NOMO-1 treated with DMSO at 0.1 percent for 48 hours (cell line): ENCODE measurements around the gene B4GALT7.
"Not testable (repeated sequence)": the region's sequence is repeated elsewhere in the genome, so short reads cannot be mapped to it uniquely, and the experiment has no call there.

Experiments used
- DNase-seq: peaks from one replicate; lab custom pipeline; 2025; ENCODE audit not compliant: unreplicated experiment; lab: John Stamatoyannopoulos, UW

The B4GALT7 gene, protein sequence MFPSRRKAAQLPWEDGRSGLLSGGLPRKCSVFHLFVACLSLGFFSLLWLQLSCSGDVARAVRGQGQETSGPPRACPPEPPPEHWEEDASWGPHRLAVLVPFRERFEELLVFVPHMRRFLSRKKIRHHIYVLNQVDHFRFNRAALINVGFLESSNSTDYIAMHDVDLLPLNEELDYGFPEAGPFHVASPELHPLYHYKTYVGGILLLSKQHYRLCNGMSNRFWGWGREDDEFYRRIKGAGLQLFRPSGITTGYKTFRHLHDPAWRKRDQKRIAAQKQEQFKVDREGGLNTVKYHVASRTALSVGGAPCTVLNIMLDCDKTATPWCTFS

DNA sequence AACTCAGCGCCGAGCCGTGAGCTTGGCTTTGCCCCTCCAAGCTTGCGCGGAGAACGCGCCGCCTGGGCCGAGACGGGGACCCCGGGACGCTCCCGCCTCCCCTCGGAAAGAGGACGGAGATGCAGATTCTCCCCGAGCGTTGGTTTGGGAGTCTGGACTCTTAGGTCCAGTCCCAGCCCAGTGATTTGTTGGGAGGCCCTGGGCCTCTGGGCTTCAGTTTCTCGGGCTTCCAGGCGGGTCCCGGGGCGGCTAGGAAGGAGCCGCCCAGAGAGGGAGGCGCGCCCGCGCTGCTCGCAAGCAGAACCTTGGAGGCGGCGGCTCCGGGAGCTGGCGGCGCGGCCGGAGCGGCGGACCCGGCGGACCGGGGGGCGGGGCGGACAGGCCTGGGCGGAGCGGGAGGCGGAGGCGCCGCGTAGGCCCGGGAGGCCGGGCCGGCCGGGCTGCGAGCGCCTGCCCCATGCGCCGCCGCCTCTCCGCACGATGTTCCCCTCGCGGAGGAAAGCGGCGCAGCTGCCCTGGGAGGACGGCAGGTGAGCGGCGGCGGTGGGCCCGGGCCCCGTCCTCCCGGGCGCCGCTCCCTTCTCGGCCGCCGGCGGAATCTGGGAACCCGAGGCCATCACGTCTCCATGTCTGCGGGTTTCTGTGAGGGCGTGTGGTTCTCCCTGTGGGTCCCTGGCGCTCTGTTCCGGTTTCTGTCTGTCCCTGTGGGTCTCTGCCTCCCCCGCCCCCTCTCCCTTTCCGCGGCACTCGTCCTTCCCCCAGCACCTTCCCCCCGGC, at the start of gene B4GALT7:
B4GALT7 (plus strand) TSS at position 402 of the 777 bp plus-strand sequence; CDS start at position 481, 79 bp downstream.
- peak; percentile 76 for DNase-seq

DNA sequence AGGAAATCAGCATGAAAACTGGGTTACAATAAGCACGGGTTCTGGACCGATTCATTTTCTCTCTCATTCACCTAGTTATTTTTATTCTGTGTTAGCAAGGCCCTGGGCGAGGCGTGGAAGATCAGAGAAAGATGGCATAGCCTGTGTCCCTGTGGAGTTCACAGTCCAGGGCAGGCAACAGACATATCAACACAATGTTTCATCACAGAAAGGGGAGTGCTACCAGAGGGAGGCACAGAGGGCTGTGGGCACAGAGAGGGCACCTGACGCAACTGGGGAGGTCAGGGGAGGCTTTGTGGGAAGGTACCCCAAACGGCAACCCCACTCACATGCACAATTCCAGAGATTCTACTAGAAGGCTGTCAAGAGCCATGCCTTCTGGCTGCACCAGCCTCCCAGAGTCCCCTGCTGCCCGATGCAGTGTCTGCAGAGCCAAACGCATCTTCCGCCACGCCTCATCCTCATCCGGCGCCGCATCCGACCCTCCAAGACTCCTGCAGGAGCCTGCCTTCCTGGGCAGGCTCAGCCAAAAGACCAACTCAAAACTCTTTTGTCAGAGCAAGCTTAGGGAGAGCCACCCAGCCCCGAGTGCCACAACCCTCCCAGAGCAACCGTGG, 47.0 kb upstream of the B4GALT7 start:
- no peak for DNase-seq

DNA sequence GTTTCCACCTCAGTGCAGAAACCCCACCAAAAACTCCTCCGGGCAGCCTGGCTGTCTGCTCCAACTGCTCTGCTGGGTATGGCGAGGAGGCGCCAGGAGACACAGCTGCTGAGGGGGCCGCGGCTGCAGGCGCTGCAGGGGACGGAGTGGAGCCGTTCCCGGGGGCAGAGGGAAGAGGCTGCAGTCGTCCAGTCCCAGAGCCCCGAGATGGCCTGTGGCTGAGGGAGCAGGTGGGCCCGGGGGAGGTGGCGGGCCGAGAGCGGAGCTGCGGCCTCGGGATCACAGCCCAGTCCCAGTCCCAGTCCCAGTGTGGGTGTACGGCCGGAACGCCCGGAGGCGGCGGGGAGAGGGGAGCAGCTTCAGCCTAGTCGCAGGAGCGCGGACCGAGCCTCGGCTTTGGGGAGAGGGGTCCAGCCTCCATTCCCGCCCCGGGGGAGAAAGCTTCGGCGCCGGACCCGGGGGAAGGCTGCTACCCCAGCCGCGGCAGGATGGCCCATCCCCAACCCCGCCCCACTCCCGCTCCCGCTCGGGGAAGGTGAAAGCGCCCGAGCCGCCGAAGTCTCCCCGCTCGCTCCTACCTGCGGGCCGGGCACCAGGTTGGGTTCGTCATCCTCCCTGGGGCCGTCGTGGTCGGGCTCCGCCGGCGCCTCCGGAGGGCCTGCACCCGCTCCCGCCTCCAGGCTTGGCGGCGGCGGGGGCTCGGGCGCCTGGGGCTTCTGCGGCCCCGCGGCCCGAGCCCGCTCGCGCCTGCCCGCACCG, 46.1 kb upstream of the B4GALT7 start:
- no peak for DNase-seq

DNA sequence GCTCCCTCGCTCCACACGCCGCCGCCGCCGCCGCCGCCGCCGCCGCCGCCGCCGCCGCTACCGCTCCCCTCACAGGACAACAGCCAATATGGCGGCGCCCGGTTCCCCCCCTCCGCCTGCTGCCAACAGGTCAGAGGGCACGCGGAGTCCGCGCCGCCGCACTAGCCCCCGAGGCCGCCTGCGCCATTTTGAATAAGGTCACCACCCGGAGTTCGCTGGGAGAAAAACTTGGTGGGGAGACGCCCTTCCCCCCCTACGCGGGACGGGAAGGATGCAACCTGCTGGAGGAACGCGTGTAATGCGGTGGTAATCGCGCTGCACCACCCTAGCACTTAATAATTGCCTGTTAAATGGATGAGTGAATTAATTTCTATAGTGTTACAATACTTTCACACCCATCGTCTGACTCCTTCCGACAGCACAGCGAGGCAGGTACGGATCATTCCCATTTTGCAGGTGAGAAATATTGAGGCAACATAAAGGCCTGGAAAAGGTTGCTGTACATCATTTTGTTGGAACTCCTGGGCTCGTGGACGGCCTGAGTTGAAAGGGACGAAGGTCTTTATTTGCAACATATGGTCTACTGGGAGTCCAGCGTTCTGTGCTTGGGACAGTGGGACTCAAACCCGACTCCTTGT, 45.3 kb upstream of the B4GALT7 start, which contains the start of gene FAM193B:
FAM193B (minus strand) TSS at position 90 of the 638 bp plus-strand sequence. CDS start 105 bp downstream, outside the sequence.
- peak; percentile 90 for DNase-seq

DNA sequence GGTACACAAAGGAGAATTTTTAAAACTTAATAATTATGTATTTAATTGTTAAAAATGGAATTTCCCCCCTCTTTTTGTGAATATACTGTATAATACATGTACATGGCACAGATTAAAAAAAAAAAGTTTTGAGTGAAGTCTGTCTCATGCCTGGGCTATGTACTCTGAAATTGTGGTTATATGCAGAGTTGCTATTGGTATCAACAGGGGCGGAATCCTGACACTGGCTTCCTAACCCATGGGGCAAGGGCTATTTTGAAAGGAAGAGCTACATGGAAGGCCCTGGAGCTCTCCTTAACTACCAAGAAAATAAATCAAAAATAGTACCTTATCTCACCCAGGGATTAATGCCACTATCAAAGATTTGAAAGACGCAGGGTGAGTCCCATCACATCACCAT, 44.7 kb upstream of the B4GALT7 start:
- no peak for DNase-seq

DNA sequence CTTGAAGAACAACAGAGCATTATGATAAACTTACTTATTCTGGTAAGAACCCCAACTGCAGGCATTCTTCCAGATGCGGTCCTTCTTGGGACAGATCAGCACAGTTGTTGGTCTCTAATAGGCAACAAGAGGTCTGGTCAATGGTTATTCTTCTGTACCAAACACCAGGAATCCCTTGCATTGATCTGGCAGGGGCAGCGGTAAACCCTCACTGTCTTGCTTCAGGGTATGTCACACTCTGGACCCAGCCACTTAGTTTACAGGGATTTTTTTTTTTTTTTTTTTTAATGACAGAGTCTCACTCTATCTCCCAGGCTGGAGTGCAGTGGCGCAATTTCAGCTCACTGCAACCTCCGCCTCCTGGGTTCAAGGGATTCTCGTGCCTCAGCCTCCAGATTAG, 44.3 kb upstream of the B4GALT7 start:
- DNase-seq: no peak

DNA sequence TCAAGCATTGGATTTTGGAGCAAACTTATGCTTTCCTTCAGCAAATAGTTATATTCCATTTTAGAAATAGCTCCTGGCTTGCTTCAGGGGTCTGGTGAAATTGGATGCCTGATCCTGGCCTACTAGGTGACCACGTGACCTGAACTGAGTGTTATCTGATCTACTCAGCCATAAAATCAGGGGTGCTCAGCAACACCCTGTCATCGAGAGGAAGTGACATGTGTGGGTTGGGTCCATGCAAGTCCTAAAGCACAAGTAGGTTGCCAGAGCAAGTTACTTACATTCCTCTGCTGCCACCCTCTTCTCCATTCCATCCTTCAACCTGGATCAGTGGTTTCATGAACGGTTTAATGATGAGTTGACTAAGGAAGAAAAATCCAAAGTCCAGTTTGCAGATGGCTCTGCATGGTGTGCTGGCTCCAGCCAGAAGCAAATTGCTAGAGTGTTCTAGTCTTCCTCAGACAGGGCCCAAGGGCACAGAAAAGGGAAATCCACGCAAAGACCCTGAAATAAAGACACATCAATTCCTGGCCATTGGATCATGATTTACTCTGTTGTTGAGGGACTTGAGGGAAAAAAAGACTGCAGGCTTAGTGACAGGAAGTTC, 42.8 kb upstream of the B4GALT7 start:
- DNase-seq: no peak

DNA sequence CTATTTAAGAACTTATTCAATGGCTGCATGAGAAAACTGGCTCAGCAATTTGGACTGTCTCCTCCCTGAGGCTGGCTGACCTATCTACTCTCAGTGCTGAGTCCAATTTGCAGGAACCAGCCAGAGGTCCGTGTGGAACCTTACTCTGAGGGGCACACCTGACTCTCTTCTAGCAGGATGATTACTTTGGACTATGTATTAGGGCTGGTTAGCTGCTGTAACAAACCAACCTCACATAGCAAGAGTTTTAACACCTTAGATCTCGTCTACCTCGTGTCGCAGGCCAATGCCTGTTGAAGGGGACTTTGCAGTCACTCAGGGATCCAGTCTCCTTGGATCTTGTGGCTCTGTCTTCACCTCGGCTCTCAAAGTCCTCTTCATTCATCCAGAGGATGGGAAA, 42.1 kb upstream of the B4GALT7 start:
- DNase-seq: no peak

DNA sequence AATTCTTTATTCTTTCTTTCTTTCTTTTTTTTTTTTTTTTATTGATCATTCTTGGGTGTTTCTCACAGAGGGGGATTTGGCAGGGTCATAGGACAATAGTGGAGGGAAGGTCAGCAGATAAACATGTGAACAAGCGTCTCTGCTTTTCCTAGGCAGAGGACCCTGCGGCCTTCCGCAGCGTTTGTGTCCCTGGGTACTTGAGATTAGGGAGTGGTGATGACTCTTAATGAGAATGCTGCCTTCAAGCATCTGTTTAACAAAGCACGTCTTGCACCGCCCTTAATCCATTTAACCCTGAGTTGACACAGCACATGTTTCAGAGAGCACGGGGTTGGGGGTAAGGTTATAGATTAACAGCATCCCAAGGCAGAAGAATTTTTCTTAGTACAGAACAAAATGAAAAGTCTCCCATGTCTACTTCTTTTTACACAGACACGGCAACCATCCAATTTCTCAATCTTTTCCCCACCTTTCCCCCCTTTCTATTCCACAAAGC, 40.4 kb upstream of the B4GALT7 start:
- DNase-seq: not testable (repeated sequence)

DNA sequence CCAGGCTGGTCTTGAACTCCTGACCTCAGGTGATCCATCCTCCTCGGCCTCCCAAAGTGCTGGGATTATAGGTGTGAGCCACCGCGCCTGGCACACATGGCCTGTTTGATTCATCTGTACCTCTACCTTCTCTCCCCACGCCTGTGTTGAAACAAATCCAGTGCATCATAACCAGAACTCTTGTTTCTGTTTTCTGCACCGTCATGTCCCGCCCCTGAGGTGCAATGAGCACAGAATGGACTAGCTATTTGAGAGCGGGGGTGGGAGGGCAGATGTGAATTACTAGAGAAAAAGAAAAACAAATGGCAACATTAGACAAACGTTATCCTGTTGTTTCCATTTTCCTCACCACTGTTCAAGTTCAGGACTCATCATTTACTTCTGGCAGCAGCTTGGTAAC, 34.9 kb upstream of the B4GALT7 start:
- no peak for DNase-seq

DNA sequence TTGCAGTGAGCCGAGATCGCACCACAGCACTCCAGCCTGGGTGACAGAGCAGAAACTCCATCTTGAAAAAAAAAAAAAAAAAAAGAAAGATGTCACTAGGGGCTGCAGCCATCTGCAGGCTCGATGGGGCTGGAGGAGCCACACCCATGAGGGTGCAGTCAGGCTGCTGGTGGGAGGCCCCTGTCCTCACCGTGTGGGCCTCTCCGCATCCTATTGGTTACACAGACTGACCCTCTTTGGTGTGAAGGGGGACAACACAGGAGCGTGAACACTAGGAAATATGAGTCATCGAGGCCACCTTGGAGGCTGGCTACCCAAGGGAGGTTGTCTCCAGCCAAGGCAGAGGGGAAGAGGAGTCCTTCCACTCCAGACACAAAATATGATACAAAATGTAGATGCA, 31.6 kb upstream of the B4GALT7 start:
- DNase-seq: no peak

DNA sequence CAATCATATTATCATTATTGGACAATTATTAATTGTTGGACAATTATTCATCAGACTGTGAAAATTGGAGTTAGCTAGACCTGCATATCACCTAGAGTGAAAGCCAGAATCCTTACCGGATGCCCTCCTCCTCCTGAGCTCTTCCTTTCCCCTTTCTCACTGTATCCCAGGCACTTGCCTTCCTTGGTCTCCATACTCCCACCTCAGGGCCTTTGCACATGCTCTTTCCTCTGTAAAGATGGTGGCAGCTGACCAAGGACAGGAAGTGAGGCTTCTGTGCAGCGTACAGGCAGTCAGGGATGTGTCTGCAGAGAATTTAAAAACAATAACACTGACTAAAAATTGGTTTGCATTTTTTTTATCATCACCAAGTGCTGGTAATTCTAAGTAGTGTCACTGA, 30.0 kb upstream of the B4GALT7 start:
- no peak for DNase-seq

DNA sequence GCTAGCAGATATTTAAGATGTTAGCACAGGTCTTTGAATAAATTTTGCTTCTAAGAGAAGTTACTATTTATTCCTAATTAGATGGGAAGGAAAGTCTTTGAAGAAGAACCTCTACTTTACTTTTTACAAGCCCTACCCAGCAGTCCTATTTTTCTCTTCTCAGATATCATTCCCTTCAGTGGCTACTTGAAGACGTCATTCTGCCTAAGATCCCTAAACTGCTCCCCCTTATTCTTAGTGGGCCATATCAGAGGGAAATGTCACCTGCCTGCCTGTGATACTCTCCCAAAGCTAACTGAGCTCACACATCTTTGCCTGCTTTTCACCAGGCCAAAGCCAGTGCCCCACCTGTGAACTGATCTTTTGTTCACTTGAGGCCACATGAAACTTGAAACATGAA, 24.4 kb upstream of the B4GALT7 start:
- no peak for DNase-seq

DNA sequence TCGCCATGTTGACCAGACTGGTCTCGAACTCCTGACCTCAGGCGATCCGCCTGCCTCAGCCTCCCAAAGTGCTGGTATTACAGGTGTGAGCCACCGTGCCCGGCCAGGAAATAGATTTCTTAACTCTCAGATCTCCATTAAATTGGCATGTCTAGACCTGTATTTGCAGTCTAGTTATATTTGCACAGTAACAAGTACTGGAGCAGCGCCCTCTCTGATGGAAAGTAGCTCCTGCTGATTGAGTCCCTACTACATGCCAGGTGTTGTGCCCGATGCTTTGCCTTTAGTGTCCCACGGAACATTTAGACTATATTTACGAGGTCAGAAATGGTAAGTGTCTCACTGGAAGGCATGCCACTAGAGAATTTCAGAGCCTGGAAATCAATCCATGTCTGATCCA, 23.8 kb upstream of the B4GALT7 start:
- no peak for DNase-seq

DNA sequence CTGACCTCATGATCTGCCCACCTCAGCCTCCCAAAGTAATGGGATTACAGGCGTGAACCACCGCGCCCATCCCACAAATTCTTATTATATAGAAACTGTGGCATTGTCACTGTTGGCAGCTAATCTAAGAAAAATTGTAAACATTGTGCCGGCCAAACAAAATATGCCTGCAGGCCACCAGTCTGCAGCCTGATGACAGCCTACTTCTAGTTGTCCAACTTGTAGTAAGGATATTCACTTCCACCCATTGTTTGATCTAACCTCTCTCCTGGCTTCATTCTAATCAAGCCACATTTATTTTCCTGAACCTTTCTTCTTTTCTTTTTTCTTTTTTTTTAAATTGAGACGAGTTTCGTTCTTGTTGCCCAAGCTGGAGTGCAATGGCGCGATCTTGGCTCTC, 21.6 kb upstream of the B4GALT7 start:
- no peak for DNase-seq

DNA sequence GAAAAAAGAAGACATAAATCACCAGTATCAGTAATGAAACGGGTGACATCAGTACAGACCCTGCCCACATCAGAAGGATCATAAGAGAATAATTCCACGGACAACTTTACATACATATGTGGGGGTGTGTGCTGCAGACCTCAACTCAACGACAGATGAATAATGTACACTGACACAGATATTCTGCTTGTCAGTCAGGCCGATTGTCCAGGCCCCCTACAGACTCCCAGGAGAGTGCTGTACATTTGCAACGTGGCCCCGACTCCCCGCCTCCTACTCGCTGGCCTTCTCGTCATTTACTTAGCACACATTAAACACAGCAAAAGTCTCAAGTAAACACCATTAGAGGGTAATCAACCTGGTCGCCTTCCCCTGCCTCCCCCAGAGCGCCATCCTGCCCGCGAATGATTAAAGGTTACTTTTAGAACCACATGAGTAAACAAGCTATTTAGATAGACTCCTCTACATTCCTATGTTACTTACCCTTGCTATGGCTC, 11.5 kb upstream of the B4GALT7 start:
- no peak for DNase-seq

DNA sequence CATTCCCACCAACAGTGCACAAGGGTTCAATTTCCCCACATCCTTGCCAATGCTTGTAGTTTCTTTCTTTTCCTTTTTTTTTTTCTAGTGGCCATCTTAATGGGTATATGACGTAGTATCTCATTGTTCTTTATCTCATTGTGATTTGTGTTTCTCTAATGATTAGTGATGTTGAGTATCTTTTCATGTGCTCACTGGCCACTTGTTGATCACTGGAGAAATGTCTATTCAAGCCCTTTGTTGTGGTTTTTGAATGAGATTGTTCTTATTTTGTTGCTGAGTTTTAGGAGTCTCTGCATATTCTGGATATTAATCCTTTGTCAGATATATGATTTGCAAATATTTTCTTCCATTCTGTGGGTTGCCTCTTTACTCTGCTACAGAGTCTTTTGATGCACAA, 9.5 kb upstream of the B4GALT7 start:
- no peak for DNase-seq

DNA sequence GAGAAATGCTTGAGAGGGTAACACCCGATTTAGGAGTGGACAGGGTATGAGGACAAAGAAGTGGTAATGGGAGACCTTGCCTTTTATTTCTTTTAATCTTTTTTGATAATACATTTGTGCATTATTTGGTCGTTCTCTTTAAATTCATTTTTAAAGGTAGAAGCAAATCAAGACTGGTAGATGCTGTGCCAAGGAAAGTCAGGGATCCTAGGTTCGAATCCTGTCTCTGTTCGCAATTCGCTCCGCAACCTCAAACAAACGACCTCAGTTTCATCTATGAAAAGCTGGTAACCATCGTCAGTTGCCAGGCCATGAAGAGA, 8.3 kb upstream of the B4GALT7 start:
- DNase-seq: no peak

DNA sequence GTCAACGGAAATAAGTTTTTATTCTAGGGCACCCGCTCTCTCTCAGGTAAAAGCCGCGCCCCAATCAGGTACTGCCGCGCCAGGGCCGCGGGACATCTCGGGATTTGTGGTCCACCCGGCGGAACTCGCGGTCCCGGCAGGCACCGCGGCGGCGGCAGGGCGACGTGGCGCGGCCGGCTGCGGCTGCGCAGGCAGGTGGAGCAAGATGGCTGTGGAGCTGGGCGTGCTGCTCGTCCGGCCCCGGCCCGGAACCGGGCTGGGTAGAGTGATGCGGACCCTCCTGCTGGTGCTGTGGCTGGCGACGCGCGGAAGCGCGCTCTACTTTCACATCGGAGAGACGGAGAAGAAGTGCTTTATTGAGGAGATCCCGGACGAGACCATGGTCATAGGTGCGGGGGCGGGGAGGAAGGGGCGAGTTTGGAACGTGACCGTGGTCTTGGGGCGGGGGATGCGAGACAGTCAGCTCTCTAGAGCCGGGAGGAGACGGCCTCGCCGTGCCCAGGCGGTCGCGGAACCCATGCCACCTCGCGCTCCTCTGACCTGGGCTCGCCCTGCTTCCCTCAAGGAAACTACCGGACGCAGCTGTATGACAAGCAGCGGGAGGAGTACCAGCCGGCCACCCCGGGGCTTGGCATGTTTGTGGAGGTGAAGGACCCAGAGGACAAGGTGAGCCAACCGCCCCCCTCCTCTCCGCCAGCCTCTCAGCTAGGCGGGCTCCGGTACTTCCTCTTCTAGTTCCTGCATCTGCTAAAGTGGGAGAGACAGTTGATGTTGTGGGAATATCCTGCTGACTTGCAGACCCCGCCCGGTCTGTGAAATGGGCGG, 7.7 kb upstream of the B4GALT7 start, which contains the start of gene TMED9:
TMED9 (plus strand) TSS at position 194 of the 825 bp plus-strand sequence; CDS start at position 206, 12 bp downstream.
- DNase-seq: peak; percentile 73
